HepG2 (cell line): ENCODE measurements around the gene PPP1R12A. TPM values are rescaled to one million over a fixed set of nuclear protein-coding genes. Genes with fewer than 3 reads are reported as not detected.

ENCODE experiments used
- ATAC-seq: fragments of 200-7000 bp; cut with Tn5 transposase; 3 replicates; pipeline ENCODE4 v1.9.1; 2020; ENCODE audit warnings: mild to moderate bottlenecking, moderate library complexity
- BruUV-seq: library from RNA; stranded (reverse); fragments of 400-500 nt; replicated peaks from 2 replicates; lab custom pipeline; 2021; lab: Mats Ljungman, UMichigan
- CTCF ChIA-PET: fragments of 300-600 bp; formaldehyde crosslinking; extraction: SDS; loops from one replicate; lab custom pipeline; 2021; ENCODE audit warnings: low total read pairs, inconsistent platforms, low intra/inter-chr PET ratio; lab: Yijun Ruan, JAX
- POLR2A ChIA-PET: fragments of 350-600 bp; sonication (Branson Sonifier 250); formaldehyde crosslinking; loops from one replicate; lab custom pipeline; 2020; ENCODE audit warnings: antibody characterized with exemption, inconsistent platforms; lab: Yijun Ruan, JAX
- DNase-seq: peaks from one replicate; pipeline ENCODE4 v3.0.0-alpha.2; 2015; ENCODE audit warnings: low spot score
- FAIRE-seq: peaks from 3 replicates; lab custom pipeline; 2011; peaks lifted over from hg19 to GRCh38; lab: Jason Lieb, UNC
- H2AFZ ChIP-seq: one replicate; pipeline ENCODE4 v1.6.1; 2011; ENCODE audit warnings: low read length, inconsistent platforms
- H3K27ac ChIP-seq: fragments of 300-600 bp; 3 replicates; pipeline ENCODE4 v1.8.0; 2011; ENCODE audit warnings: mixed run types, mild to moderate bottlenecking, mixed read lengths, low read length, inconsistent platforms; ENCODE audit not compliant: insufficient read depth; ENCODE audit errors: extremely low read length
- H3K27me3 ChIP-seq, 2 experiments: fragments of 200-600 bp in 1 of 2; 2 replicates in 1 of 2; 3 replicates in 1 of 2; pipeline versions ENCODE4 v1.6.0 to v1.8.0; 2011; ENCODE audit warnings: low read length in 2 of 2, mild to moderate bottlenecking in 2 of 2, moderate library complexity in 2 of 2, inconsistent platforms in 1 of 2; ENCODE audit not compliant: insufficient read depth in 2 of 2, control insufficient read depth in 1 of 2
- H3K36me3 ChIP-seq, 2 experiments: fragments of 200-600 bp in 1 of 2; replicated peaks in 1 of 2; 2 replicates in 1 of 2; 3 replicates in 1 of 2; pipeline versions ENCODE4 v1.5.1 to v1.8.0; 2011; ENCODE audit warnings: low read length in 2 of 2, inconsistent platforms in 1 of 2; ENCODE audit not compliant: insufficient read depth in 2 of 2, control insufficient read depth in 1 of 2
- H3K4me1 ChIP-seq: 2 replicates; pipeline ENCODE4 v1.5.1; 2012; ENCODE audit warnings: low read length, inconsistent platforms; ENCODE audit not compliant: insufficient read depth
- H3K4me2 ChIP-seq: 2 replicates; pipeline ENCODE4 v1.6.0; 2011; ENCODE audit warnings: low read depth, low read length, inconsistent platforms
- H3K4me3 ChIP-seq, 3 experiments: fragments of 200-600 bp in 1 of 3; sonication (generic), shearing (Covaris generic) in 1 of 3; replicated peaks in 1 of 3; 2 replicates each; pipeline ENCODE4 v1.5.1; 2011 to 2016; ENCODE audit warnings: low read length in 3 of 3, inconsistent platforms in 2 of 3, low read depth in 2 of 3, mild to moderate bottlenecking in 2 of 3, control low read depth in 1 of 3, mixed read lengths in 1 of 3; ENCODE audit not compliant: insufficient read depth in 1 of 3
- H3K79me2 ChIP-seq: one replicate; pipeline ENCODE4 v1.6.1; 2011; ENCODE audit warnings: low read length, inconsistent platforms; ENCODE audit not compliant: insufficient read depth
- H3K9ac ChIP-seq: 2 replicates; pipeline ENCODE4 v1.6.0; 2011; ENCODE audit warnings: mild to moderate bottlenecking, low read depth, low read length, inconsistent platforms; ENCODE audit not compliant: insufficient read depth
- H3K9me3 ChIP-seq: 2 replicates; pipeline ENCODE4 v1.5.1; 2012; ENCODE audit warnings: mild to moderate bottlenecking, low read length
- H4K20me1 ChIP-seq: 2 replicates; pipeline ENCODE4 v1.6.0; 2011; ENCODE audit warnings: inconsistent platforms, mild to moderate bottlenecking, low read length, moderate library complexity; ENCODE audit not compliant: insufficient read depth
- CHCHD3 ChIP-seq: sonication (generic); formaldehyde crosslinking; IDR thresholded peaks from 2 replicates; pipeline ENCODE4 v1.8.0; 2022; ENCODE audit warnings: mild to moderate bottlenecking, missing genetic modification reagents, moderate library complexity
- CREB3 ChIP-seq: sonication (generic); formaldehyde crosslinking; IDR thresholded peaks from 2 replicates; pipeline ENCODE4 v1.5.0; 2020; ENCODE audit warnings: missing genetic modification reagents
- FOXA1 ChIP-seq, 2 experiments: fragments of 450-650 bp in 1 of 2; sonication (generic) in 1 of 2; formaldehyde crosslinking in 1 of 2; IDR thresholded peaks; 2 replicates each; pipeline versions ENCODE4 v1.4.0 to v1.6.1; 2016 to 2020; ENCODE audit warnings: missing genetic modification reagents in 1 of 2
- NKX3-1 ChIP-seq: sonication (generic); formaldehyde crosslinking; IDR thresholded peaks from 2 replicates; pipeline ENCODE4 v1.5.0; 2020; ENCODE audit warnings: missing genetic modification reagents
- POGZ ChIP-seq: sonication (generic); formaldehyde crosslinking; IDR thresholded peaks from 2 replicates; pipeline ENCODE4 v1.4.0; 2020; ENCODE audit warnings: mild to moderate bottlenecking, missing genetic modification reagents
- RAD21 ChIP-seq: fragments of 450-650 bp; formaldehyde crosslinking; IDR thresholded peaks from 2 replicates; pipeline ENCODE4 v1.5.0; 2020; ENCODE audit warnings: mild to moderate bottlenecking
- RFX5 ChIP-seq: IDR thresholded peaks from 2 replicates; pipeline ENCODE4 v1.6.1; 2011; ENCODE audit warnings: low read depth, low read length, improper control_type of control experiment
- SIX4 ChIP-seq: sonication (generic); formaldehyde crosslinking; IDR thresholded peaks from 2 replicates; pipeline ENCODE4 v1.4.0; 2020; ENCODE audit warnings: missing genetic modification reagents
- SMARCC2 ChIP-seq: fragments of 450-650 bp; IDR thresholded peaks from 2 replicates; pipeline ENCODE4 v1.6.1; 2017; ENCODE audit warnings: antibody characterized with exemption, mild to moderate bottlenecking
- SNRNP70 ChIP-seq: fragments of 200-400 bp; formaldehyde crosslinking; IDR thresholded peaks from 2 replicates; pipeline ENCODE4 v1.6.1; 2017; ENCODE audit warnings: mild to moderate bottlenecking, low read depth, low read length, moderate library complexity
- TEAD3 ChIP-seq: optimal IDR thresholded peaks from 2 replicates; pipeline ENCODE3; 2016; ENCODE audit warnings: borderline replicate concordance
- ZBTB2 ChIP-seq: sonication (generic); formaldehyde crosslinking; IDR thresholded peaks from 2 replicates; pipeline ENCODE4 v1.8.0; 2022; ENCODE audit warnings: low read depth, missing genetic modification reagents
- ZFP82 ChIP-seq: sonication (generic); formaldehyde crosslinking; IDR thresholded peaks from 2 replicates; pipeline ENCODE4 v1.5.1; 2020; ENCODE audit warnings: mild to moderate bottlenecking, missing genetic modification reagents, borderline replicate concordance
- ZKSCAN5 ChIP-seq: sonication (generic); formaldehyde crosslinking; IDR thresholded peaks from 2 replicates; pipeline ENCODE4 v1.5.1; 2020; ENCODE audit warnings: mild to moderate bottlenecking, missing genetic modification reagents
- ZNF224 ChIP-seq: sonication (generic); formaldehyde crosslinking; IDR thresholded peaks from 2 replicates; pipeline ENCODE4 v1.5.0; 2020; ENCODE audit warnings: mild to moderate bottlenecking, missing genetic modification reagents
- ZNF414 ChIP-seq: sonication (generic); formaldehyde crosslinking; IDR thresholded peaks from 2 replicates; pipeline ENCODE4 v1.5.0; 2020; ENCODE audit warnings: missing genetic modification reagents
- ZNF7 ChIP-seq: IDR thresholded peaks from 2 replicates; pipeline ENCODE4 v1.6.1; 2016; ENCODE audit warnings: missing biosample characterization, missing genetic modification reagents
- ZNF703 ChIP-seq: sonication (generic); formaldehyde crosslinking; IDR thresholded peaks from 2 replicates; pipeline ENCODE4 v1.5.1; 2020; ENCODE audit warnings: missing genetic modification reagents, mild to moderate bottlenecking, moderate library complexity, borderline replicate concordance
- ZNF772 ChIP-seq: sonication (generic); formaldehyde crosslinking; IDR thresholded peaks from 2 replicates; pipeline ENCODE4 v1.5.0; 2020; ENCODE audit warnings: mild to moderate bottlenecking, missing genetic modification reagents
- ZSCAN21 ChIP-seq: sonication (generic); formaldehyde crosslinking; IDR thresholded peaks from 2 replicates; pipeline ENCODE4 v1.8.0; 2022; ENCODE audit warnings: mild to moderate bottlenecking, missing genetic modification reagents, moderate library complexity, borderline replicate concordance
- WGBS: methylation state at CpG from one replicate; pipeline ENCODE4 v1.1.6; 2017; ENCODE audit warnings: low lambda C conversion rate; 5-methylcytosine and 5-hydroxymethylcytosine counted together
- in situ Hi-C: cut with HindIII; loops from 2 replicates; pipeline ENCODE4 v1.10.0; 2017; ENCODE audit warnings: low pct_unique_long_range_greater_than_20kb; ENCODE audit not compliant: extremely low pct_ligation_motif_present
- intact Hi-C: fragments of 100-400 bp; cut with micrococcal nuclease; formaldehyde crosslinking; loops from one replicate; pipeline ENCODE4 v1.10.0; 2022; ENCODE audit not compliant: unreplicated experiment
- polyA plus RNA-seq, 8 experiments: library from polyadenylated mRNA; depleted of rRNA in 3 of 8; stranded (reverse) in 7 of 8; unstranded in 1 of 8; fragments of >200 nt; fragmentation: Illumina TruSeq in 4 of 8; extraction: Trizol in 4 of 8; gene quantifications; 2 replicates each; pipeline versions ENCODE4 v1.2.1 to v1.2.3, GENCODE V29; 2011 to 2016; ENCODE audit warnings: low read depth in 4 of 8, missing spikeins in 1 of 8, mixed read lengths in 1 of 8; ENCODE audit not compliant: insufficient read depth in 1 of 8
- total RNA-seq, 5 experiments: library from RNA; depleted of rRNA; stranded (reverse); fragments of >200 nt; fragmentation: Illumina TruSeq; extraction: Trizol; gene quantifications; 2 replicates each; pipeline ENCODE4 v1.2.3, GENCODE V29; 2016; ENCODE audit warnings: low read depth in 1 of 5

PPP1R12A gene
- total and polyA plus RNA-seq, 2 of the 13 experiments (the other 11 are each of a cell fraction or from before 2014, with no cell fraction given), result 23.8 to 50.0 TPM

- DNase-seq, result no peak
- 92% methylated on average over 1 of the region's 1 CpG for WGBS
- H2AFZ ChIP-seq, result no peak overlapping the region
- no peaks in the 10 kb centered on the region for H4K20me1 ChIP-seq
- peaks cover 9% of the 10 kb centered on the region for H3K4me1 ChIP-seq
- no peak for TF ChIP-seq FOXA1 (IDR thresholded peaks at IDR 0.05)
- no peak for TF ChIP-seq FOXA1 (CRISPR knock-in tag; IDR thresholded peaks at IDR 0.05)
- TF ChIP-seq SIX4 (CRISPR knock-in tag), result no peak
- no peak for TF ChIP-seq SMARCC2
- no peak for TF ChIP-seq CHCHD3 (CRISPR knock-in tag)
- no peak for TF ChIP-seq ZNF703 (CRISPR knock-in tag)
- TF ChIP-seq ZKSCAN5 (CRISPR knock-in tag), result no peak
- no peak for TF ChIP-seq ZFP82
- no peak for TF ChIP-seq ZNF224 (CRISPR knock-in tag)
- no peak for TF ChIP-seq RAD21 (CRISPR knock-in tag)
- no peak for TF ChIP-seq ZBTB2 (CRISPR knock-in tag)
- TF ChIP-seq SNRNP70, result no peak
- TF ChIP-seq ZSCAN21 (CRISPR knock-in tag), result no peak
- TF ChIP-seq ZNF772 (CRISPR knock-in tag), result no peak
- TF ChIP-seq POGZ (CRISPR knock-in tag), result no peak
- TF ChIP-seq NKX3-1 (CRISPR knock-in tag), result no peak
- TF ChIP-seq CREB3 (CRISPR knock-in tag), result no peak
- TF ChIP-seq ZNF7 (CRISPR knock-in tag), result no peak
- TF ChIP-seq TEAD3 (CRISPR knock-in tag), result no peak
- no peak for TF ChIP-seq RFX5
- no peak for TF ChIP-seq ZNF414 (CRISPR knock-in tag)
- H3K79me2 ChIP-seq, result peaks cover 13% of the 10 kb centered on the region
- no peak for FAIRE-seq
- intact Hi-C loops, result loop anchor here (5.0 to 10.0 kb wide), 3 partner anchors 52 to 244 kb away; partner anchors contain the start of gene PAWR
- no peak overlapping the region for H3K4me3 ChIP-seq
- no peaks in the 10 kb centered on the region for H3K9me3 ChIP-seq
- ChIA-PET POLR2A (no interaction called here), CTCF (no interaction called here)
- no peaks in the 10 kb centered on the region for H3K36me3 ChIP-seq
- no peak overlapping the region for H3K27ac ChIP-seq
- H3K9ac ChIP-seq, result no peak overlapping the region
- in situ Hi-C loops, result no loop called here
- no peak for ATAC-seq
- BruUV-seq, result no TSS peak
- H3K27me3 ChIP-seq, result no peaks in the 10 kb centered on the region; a peak in 1 of 5 replicates
- H3K4me2 ChIP-seq, result no peak overlapping the region
These were observed 3.9 kb upstream of the PPP1R12A start for GRCh38 chr12:79938843-79939242.
